Skeletal muscle satellite cell (primary cell): ENCODE measurements around the gene SMC3.
"Not testable (repeated sequence)": the region's sequence is repeated elsewhere in the genome, so short reads cannot be mapped to it uniquely, and the experiment has no call there.

Source experiments
- H3K27me3 ChIP-seq: 2 replicates; pipeline ENCODE4 v1.7.0; 2013; ENCODE audit warnings: low read length; ENCODE audit not compliant: control insufficient read depth, insufficient read depth
- H3K36me3 ChIP-seq: 2 replicates; pipeline ENCODE4 v1.7.0; 2013; ENCODE audit warnings: mild to moderate bottlenecking, control low read depth, low read length; ENCODE audit not compliant: insufficient read depth
- H3K4me1 ChIP-seq: 2 replicates; pipeline ENCODE4 v1.7.0; 2013; ENCODE audit warnings: low read length; ENCODE audit not compliant: control insufficient read depth, insufficient read depth
- H3K4me2 ChIP-seq: 2 replicates; pipeline ENCODE4 v1.7.0; 2013; ENCODE audit warnings: mild to moderate bottlenecking, low read length
- H3K4me3 ChIP-seq: 2 replicates; pipeline ENCODE4 v1.7.0; 2013; ENCODE audit warnings: low read length
- H3K9ac ChIP-seq: 2 replicates; pipeline ENCODE4 v1.7.0; 2013; ENCODE audit warnings: mild to moderate bottlenecking, low read depth, low read length, moderate library complexity
- H3K9me3 ChIP-seq: replicated peaks from 2 replicates; pipeline ENCODE4 v1.7.0; 2013; ENCODE audit warnings: mild to moderate bottlenecking, control low read depth, low read length

Gene SMC3

GRCh38 chr10:110615057-110615747 is 47.7 kb downstream of the SMC3 start:
- Histone ChIP-seq H3K4me1 (no peaks in the 10 kb centered on the region), H3K36me3 (no peaks in the 10 kb centered on the region), H3K4me3 (no peak overlapping the region), H3K4me2 (no peak overlapping the region), H3K27me3 (peaks cover 14% of the 10 kb centered on the region), H3K9me3 (no peaks in the 10 kb centered on the region), H3K9ac (no peak overlapping the region)

GRCh38 chr10:110616493-110617033 is 49.1 kb downstream of the SMC3 start:
- no peak overlapping the region for H3K9ac ChIP-seq
- H3K27me3 ChIP-seq: peaks cover 14% of the 10 kb centered on the region
- no peaks in the 10 kb centered on the region for H3K4me1 ChIP-seq
- no peaks in the 10 kb centered on the region for H3K36me3 ChIP-seq
- H3K4me2 ChIP-seq: no peak overlapping the region
- no peaks in the 10 kb centered on the region for H3K9me3 ChIP-seq
- no peak overlapping the region for H3K4me3 ChIP-seq

GRCh38 chr10:110617425-110618229 is 50.1 kb downstream of the SMC3 start:
- H3K9ac ChIP-seq: no peak overlapping the region
- H3K36me3 ChIP-seq: no peaks in the 10 kb centered on the region
- peaks cover 14% of the 10 kb centered on the region for H3K27me3 ChIP-seq
- no peaks in the 10 kb centered on the region for H3K9me3 ChIP-seq
- H3K4me2 ChIP-seq: no peak overlapping the region
- H3K4me1 ChIP-seq: no peaks in the 10 kb centered on the region
- no peak overlapping the region for H3K4me3 ChIP-seq

DNA sequence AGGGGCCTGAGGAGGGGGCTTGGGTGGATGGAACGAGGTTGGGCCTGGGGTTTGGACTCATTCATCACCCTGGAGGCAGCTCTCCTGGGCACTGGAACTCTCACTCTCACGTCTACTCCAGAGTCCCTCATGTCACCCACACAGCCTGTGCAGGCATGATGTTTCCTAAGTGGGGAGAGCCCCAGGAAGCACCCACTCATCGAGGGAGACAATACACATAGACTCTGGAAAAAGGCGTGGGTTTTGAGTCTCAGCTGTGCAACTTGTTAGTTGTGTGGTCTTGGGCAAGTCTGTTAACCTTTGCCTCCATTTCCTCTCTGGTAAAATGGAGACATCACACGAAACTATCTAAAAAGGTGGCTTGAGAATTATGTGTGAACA is 50.7 kb downstream of the SMC3 start:
- H3K9me3 ChIP-seq: no peaks in the 10 kb centered on the region
- no peak overlapping the region for H3K4me3 ChIP-seq
- no peaks in the 10 kb centered on the region for H3K4me1 ChIP-seq
- H3K36me3 ChIP-seq: no peaks in the 10 kb centered on the region
- peaks cover 14% of the 10 kb centered on the region for H3K27me3 ChIP-seq
- no peak overlapping the region for H3K4me2 ChIP-seq
- no peak overlapping the region for H3K9ac ChIP-seq

GRCh38 chr10:110619514-110620397 is 52.3 kb downstream of the SMC3 start:
- Histone ChIP-seq H3K27me3 (peaks cover 14% of the 10 kb centered on the region), H3K9ac (no peak overlapping the region), H3K4me1 (no peaks in the 10 kb centered on the region), H3K9me3 (no peaks in the 10 kb centered on the region), H3K36me3 (no peaks in the 10 kb centered on the region), H3K4me2 (no peak overlapping the region), H3K4me3 (no peak overlapping the region)

GRCh38 chr10:110620398-110620719 is 52.9 kb downstream of the SMC3 start:
- Histone ChIP-seq H3K27me3 (peaks cover 15% of the 10 kb centered on the region), H3K4me3 (no peak overlapping the region), H3K4me2 (no peak overlapping the region), H3K36me3 (no peaks in the 10 kb centered on the region), H3K9me3 (no peaks in the 10 kb centered on the region), H3K9ac (no peak overlapping the region), H3K4me1 (no peaks in the 10 kb centered on the region)

- H3K27me3 ChIP-seq: peaks cover 36% of the 10 kb centered on the region
- H3K4me3 ChIP-seq, H3K9ac ChIP-seq, H3K4me1 ChIP-seq, H3K36me3 ChIP-seq, H3K9me3 ChIP-seq, H3K4me2 ChIP-seq: not testable (repeated sequence)
These were observed 55.8 kb downstream of the SMC3 start for GRCh38 chr10:110623316-110623715.

DNA sequence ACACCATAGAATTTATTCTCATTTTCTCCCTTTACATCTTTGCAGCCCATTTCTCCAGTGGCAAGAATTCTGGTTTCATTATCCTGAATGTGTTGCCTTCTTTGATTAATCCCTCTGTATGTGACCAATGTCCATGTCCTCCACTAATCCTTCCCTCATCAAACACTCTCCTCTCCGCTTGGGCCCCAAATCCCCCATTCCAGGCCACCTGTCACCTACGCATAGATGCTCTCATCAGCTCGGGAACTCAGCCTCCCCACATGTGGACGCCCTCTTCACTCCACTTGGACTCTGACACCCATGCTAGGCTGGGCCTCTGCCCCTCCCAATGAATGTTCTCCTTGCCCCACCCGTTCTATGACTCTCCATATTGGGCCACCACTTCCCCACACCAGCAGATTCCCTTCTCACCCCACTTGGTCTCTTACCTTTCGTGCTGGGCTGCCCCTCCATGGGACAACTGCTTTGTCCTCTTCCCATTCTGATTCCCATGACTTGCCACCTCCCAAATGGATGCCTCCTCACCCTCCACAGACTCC is 57.9 kb downstream of the SMC3 start:
- Histone ChIP-seq H3K4me1 (peaks cover 12% of the 10 kb centered on the region), H3K4me2 (no peak overlapping the region), H3K36me3 (no peaks in the 10 kb centered on the region), H3K27me3 (peaks cover 32% of the 10 kb centered on the region), H3K9ac (no peak overlapping the region), H3K9me3 (no peaks in the 10 kb centered on the region), H3K4me3 (no peak overlapping the region)

- H3K9me3 ChIP-seq: no peaks in the 10 kb centered on the region
- peaks cover 32% of the 10 kb centered on the region for H3K27me3 ChIP-seq
- peaks cover 12% of the 10 kb centered on the region for H3K4me1 ChIP-seq
- H3K4me2 ChIP-seq: no peak overlapping the region
- no peak overlapping the region for H3K9ac ChIP-seq
- no peak overlapping the region for H3K4me3 ChIP-seq
- no peaks in the 10 kb centered on the region for H3K36me3 ChIP-seq
These were observed 58.7 kb downstream of the SMC3 start for GRCh38 chr10:110625951-110626855.

GRCh38 chr10:110628161-110628560 is 60.7 kb downstream of the SMC3 start:
- Histone ChIP-seq H3K36me3 (no peaks in the 10 kb centered on the region), H3K4me2 (no peak overlapping the region), H3K27me3 (peaks cover 32% of the 10 kb centered on the region), H3K4me1 (peaks cover 12% of the 10 kb centered on the region), H3K9ac (no peak overlapping the region), H3K4me3 (no peak overlapping the region), H3K9me3 (no peaks in the 10 kb centered on the region)
